C1 segment of cervical spinal cord (tissue), 14 donors: Measurements from ENCODE around the gene HAPSTR1.
"Not testable (repeated sequence)": the region's sequence is repeated elsewhere in the genome, so short reads cannot be mapped to it uniquely, and the experiment has no call there.

Source experiments
- DNase-seq, 14 donors: peaks; one replicate each; lab custom pipeline; 2025; lab: John Stamatoyannopoulos, UW

HAPSTR1 gene

GRCh38 chr16:9090960-9091866 is at the start of gene HAPSTR1:
Gene HAPSTR1 (plus strand): TSS chr16:9091644. CDS start chr16:9092045, 401 bp downstream.
- peak; percentile 94 to 100 (median 99) for DNase-seq

GRCh38 chr16:9042533-9042932 is 48.9 kb upstream of the HAPSTR1 start:
- DNase-seq = no peak

GRCh38 chr16:9042964-9043680 is 48.3 kb upstream of the HAPSTR1 start:
- no peak for DNase-seq

- not testable (repeated sequence) for DNase-seq
These were observed 45.9 kb upstream of the HAPSTR1 start for GRCh38 chr16:9045562-9045961.

- DNase-seq = no peak
These were observed 44.8 kb upstream of the HAPSTR1 start for GRCh38 chr16:9046667-9047055.

- peak in 13 of 14 donors; percentile 1 to 80 (median 60) for DNase-seq
These were observed 43.6 kb upstream of the HAPSTR1 start for GRCh38 chr16:9047689-9048301.

- DNase-seq = peak in 1 of 14 donors; percentile 14
These were observed 43.1 kb upstream of the HAPSTR1 start for GRCh38 chr16:9048302-9048700.

GRCh38 chr16:9049241-9049640 is 42.2 kb upstream of the HAPSTR1 start:
- no peak for DNase-seq

- no peak for DNase-seq
These were observed 41.2 kb upstream of the HAPSTR1 start for GRCh38 chr16:9050102-9050830.

GRCh38 chr16:9053006-9053601 is 38.3 kb upstream of the HAPSTR1 start:
- DNase-seq = peak in 1 of 14 donors; percentile 0

GRCh38 chr16:9054460-9054859 is 37.0 kb upstream of the HAPSTR1 start:
- DNase-seq = no peak

GRCh38 chr16:9055115-9055514 is 36.3 kb upstream of the HAPSTR1 start:
- DNase-seq = no peak

- no peak for DNase-seq
These were observed 35.8 kb upstream of the HAPSTR1 start for GRCh38 chr16:9055661-9056060.

- DNase-seq = no peak
These were observed 35.4 kb upstream of the HAPSTR1 start for GRCh38 chr16:9056061-9056460.

GRCh38 chr16:9058211-9058610 is 33.2 kb upstream of the HAPSTR1 start:
- DNase-seq = no peak

GRCh38 chr16:9060225-9060624 is 31.2 kb upstream of the HAPSTR1 start:
- DNase-seq = no peak

GRCh38 chr16:9061358-9061813 is 30.1 kb upstream of the HAPSTR1 start:
- DNase-seq = no peak

GRCh38 chr16:9062301-9062700 is 29.1 kb upstream of the HAPSTR1 start:
- DNase-seq = peak in 1 of 14 donors; percentile 8

- DNase-seq = no peak
These were observed 26.4 kb upstream of the HAPSTR1 start for GRCh38 chr16:9065077-9065476.

GRCh38 chr16:9068886-9069285 is 22.6 kb upstream of the HAPSTR1 start:
- no peak for DNase-seq

GRCh38 chr16:9070254-9070653 is 21.2 kb upstream of the HAPSTR1 start:
- no peak for DNase-seq
